H1 (cell line): ENCODE results near the gene SLC30A2.

Experiments
- CTCF ChIP-seq, 3 experiments: IDR thresholded peaks; 1 replicate in 2 of 3; 2 replicates in 1 of 3; pipeline versions ENCODE4 v1.5.1 to v1.6.1; 2011; ENCODE audit warnings: low read length in 3 of 3, mild to moderate bottlenecking in 3 of 3, inconsistent platforms in 2 of 3, low read depth in 1 of 3, moderate library complexity in 1 of 3; ENCODE audit not compliant: insufficient read depth in 1 of 3; ENCODE audit errors: control extremely low read depth in 1 of 3
- EP300 ChIP-seq, 2 experiments: IDR thresholded peaks; 1 replicate in 1 of 2; 2 replicates in 1 of 2; pipeline ENCODE4 v1.6.1; 2011 to 2012; ENCODE audit warnings: low read depth in 2 of 2, low read length in 2 of 2, mild to moderate bottlenecking in 2 of 2, borderline replicate concordance in 1 of 2, inconsistent platforms in 1 of 2, moderate library complexity in 1 of 2
- EZH2 ChIP-seq: fragments of 200-600 bp; sonication (generic); IDR thresholded peaks from 2 replicates; pipeline ENCODE4 v1.7.1; 2012; ENCODE audit warnings: low read depth, mild to moderate bottlenecking, moderate library complexity, low read length, inconsistent platforms; ENCODE audit not compliant: severe bottlenecking
- JUND ChIP-seq: IDR thresholded peaks from 2 replicates; pipeline ENCODE4 v1.6.1; 2011; ENCODE audit warnings: mild to moderate bottlenecking, improper control_type of control experiment, low read length
- MAX ChIP-seq: IDR thresholded peaks from 2 replicates; pipeline ENCODE4 v1.6.1; 2012; ENCODE audit warnings: inconsistent platforms
- RFX5 ChIP-seq: IDR thresholded peaks from 2 replicates; pipeline ENCODE4 v1.6.1; 2011; ENCODE audit warnings: low read depth, low read length, improper control_type of control experiment, borderline replicate concordance
- SIN3A ChIP-seq, 2 experiments: IDR thresholded peaks in 1 of 2; conservative IDR thresholded peaks in 1 of 2; 2 replicates each; pipeline ENCODE4 v1.6.1; 2011 to 2012; ENCODE audit warnings: low read length in 2 of 2, improper control_type of control experiment in 1 of 2, low read depth in 1 of 2, mild to moderate bottlenecking in 1 of 2
- TAF1 ChIP-seq: IDR thresholded peaks from 2 replicates; pipeline ENCODE4 v1.6.1; 2011; ENCODE audit warnings: mild to moderate bottlenecking, low read depth, low read length
- TCF12 ChIP-seq: IDR thresholded peaks from 2 replicates; pipeline ENCODE4 v1.6.1; 2011; ENCODE audit warnings: low read depth, mild to moderate bottlenecking, low read length
- TEAD4 ChIP-seq: IDR thresholded peaks from 2 replicates; pipeline ENCODE4 v1.6.1; 2012; ENCODE audit warnings: low read depth, low read length, inconsistent platforms, mixed read lengths

GRCh38 chr1:26070963-26071342 is 25.0 kb upstream of the SLC30A2 start:
- no peak for TF ChIP-seq MAX
- no peak for TF ChIP-seq EP300 (IDR thresholded peaks at IDR 0.05; ENCODE audit: borderline replicate concordance in 1 of 2, low read depth in 2 of 2, low read length in 2 of 2)
- TF ChIP-seq SIN3A (conservative IDR thresholded peaks at IDR 0.05 in 1 of 2, IDR thresholded peaks at IDR 0.05 in 1 of 2; ENCODE audit: low read depth in 1 of 2, low read length in 2 of 2) = no peak
- TF ChIP-seq TCF12 = no peak
- no peak for TF ChIP-seq EZH2
- TF ChIP-seq CTCF (IDR thresholded peaks at IDR 0.05; ENCODE audit: control extremely low read depth in 1 of 3, insufficient read depth in 1 of 3, low read depth in 1 of 3, low read length in 3 of 3) = no peak
- TF ChIP-seq JUND = no peak
- TF ChIP-seq TAF1 = no peak
- TF ChIP-seq RFX5 = no peak
- TF ChIP-seq TEAD4 = no peak
